Pons (tissue), 1 donor: ENCODE results near the gene SPATA17.

Experiments
- DNase-seq: peaks from one replicate; pipeline ENCODE4 v3.0.0-alpha.2; 2016; ENCODE audit warnings: low spot score

SPATA17 gene

GRCh38 chr1:217856342-217857034, 225.3 kb downstream of the SPATA17 start:
- no peak for DNase-seq

GRCh38 chr1:217857061-217857460, 225.9 kb downstream of the SPATA17 start:
- DNase-seq, result peak; percentile 48

DNA sequence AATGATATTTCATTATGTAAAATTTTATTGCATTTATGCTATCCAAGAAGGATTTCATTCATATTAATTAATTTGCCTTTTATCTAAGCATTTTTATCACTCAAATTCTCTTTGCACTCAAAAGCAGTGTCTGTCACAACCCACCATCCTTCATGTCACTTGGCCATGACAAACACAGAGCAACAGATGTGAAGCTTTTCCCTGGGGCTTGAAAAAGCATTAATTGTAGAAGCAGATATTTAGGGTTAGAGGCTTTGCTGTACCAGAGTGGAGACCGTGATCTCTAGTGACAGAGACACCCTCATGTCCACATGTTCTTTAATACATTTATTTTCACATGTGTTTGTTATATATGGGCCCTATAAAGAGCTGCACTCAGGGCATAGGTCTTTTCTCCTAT, 230.5 kb downstream of the SPATA17 start:
- DNase-seq, result no peak

DNA sequence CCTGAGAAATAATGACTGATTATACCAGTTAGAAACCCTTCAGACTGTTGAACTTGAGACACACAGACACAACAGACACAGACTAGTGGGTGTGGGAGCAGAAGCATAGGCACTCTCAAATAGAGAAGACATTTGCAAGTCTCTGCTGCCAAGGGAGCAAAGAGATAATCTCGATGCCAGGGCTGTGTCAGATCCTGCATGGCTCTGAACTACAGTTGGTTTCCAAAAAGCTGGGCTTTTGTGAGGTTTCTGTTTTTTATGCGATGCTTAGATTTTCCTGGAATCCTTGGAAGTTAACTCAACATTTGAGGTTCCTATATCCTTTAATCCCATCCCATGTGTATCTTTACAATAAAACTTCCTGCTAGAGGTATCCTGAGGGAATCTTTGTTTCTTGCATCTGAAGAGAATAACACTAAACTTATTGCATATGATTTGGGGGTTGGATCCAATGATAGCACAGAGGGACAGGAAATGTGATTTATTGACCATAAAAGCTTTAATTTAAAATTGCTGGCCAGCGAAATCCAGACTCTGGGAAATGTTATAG, 236.4 kb downstream of the SPATA17 start:
- DNase-seq, result no peak

- DNase-seq, result no peak
These were observed 240.8 kb downstream of the SPATA17 start for GRCh38 chr1:217871955-217872354.

DNA sequence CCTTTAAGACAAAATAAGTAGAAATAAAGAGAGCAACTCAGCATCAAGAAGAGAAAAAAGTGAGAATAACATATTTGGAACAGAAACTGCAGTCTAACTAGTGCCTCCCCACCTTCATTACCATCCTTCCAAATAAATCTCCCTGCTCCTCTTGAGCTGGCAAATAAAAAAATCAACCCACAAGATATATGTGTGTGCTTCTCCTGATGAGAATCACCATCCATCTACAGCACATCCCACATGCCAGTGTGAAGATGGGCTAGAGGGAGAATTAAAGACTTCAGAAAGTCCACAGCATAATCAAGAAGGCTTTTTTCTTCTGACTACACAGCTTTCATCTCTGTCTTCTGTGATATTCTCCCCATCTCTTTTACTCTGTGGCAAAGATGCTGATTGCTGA, 244.1 kb downstream of the SPATA17 start:
- no peak for DNase-seq

DNA sequence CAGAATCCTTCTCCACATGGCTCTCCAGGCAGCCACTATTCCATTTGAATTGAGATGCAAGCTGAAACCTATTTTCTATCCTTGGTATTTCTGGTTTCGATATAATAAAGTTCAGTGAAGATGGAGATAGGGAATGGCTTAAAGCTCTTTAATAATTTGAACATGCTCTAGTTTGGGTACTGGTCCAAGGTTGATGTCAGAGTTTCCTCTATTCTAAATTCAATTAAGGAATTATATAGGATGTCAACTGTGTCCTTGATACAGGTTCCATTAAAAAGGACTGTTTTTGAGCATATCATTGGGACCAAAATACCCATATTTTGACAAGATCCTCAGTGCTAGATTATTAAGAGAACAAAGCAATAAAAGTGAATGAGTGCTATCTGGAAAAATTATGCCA, 245.3 kb downstream of the SPATA17 start:
- DNase-seq, result no peak

DNA sequence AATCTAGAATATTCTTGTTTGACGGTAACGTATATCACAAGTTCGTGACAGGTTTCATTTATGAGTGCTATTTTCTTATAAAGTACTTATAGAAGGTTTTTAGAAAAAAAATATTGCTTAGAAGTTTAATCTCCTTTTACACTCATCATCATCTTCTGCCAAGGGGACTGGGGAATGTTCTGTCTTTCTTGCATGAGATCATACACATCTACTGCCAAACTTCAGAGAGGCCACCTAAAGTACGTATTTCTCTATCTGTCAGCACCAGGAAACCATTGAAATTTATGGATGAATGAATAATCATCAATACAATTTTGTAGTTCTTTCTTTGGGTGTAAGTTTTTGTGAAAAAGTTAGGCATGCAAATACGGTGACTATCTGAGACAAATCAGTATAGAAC, 245.8 kb downstream of the SPATA17 start:
- DNase-seq, result no peak

DNA sequence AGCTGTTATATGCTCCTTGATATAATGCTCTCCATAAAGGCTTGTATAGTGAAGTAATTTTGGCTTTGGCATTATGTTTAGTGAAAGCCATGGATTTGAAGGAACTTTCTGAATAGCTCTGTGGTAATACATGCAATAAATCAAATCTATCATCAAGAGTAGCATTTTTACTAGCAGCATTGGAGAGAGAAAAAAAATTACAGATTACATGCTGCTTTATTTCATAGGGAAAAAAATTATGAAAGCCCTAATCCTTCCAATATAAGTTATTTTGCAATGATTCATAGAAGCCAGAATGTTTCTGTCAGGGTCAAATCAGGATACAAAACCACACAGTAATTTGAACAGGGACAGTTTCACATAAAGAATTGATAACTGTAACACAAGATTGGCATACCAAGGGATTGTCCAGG, 250.0 kb downstream of the SPATA17 start:
- DNase-seq, result no peak

DNA sequence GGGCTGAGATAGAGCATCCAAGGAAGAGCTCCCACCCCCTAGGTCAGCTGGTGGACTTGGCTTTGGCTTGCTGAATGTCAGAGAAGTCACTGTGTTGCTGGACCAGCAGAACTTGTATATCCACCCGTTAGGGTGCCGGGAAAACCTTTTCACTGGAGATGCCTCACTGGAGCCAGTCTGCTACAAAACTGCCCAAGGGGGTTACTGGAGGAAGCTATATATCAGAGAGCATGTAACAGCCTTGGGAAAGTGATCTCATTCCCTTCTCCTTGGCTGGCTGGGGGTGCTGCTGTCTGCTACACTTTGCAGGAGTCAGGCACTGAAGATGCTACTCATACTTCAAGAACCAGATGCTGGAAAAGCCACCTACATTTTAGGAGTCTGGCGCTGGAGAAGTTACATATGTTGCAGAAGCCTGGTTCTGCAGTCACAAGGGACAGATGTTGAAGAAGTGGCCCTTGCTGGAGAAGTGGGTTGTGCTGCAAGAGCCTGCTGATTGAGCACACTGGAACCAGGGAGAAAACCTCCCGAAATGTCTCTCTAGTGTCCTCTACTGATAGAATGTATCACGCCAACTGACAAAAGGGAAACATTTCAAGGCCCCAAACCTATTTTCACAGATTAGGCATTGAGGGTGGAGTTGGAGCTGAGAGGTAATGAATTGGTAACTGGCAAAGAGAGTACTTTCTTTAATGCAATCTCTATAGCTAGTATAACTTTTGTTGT, 250.6 kb downstream of the SPATA17 start:
- DNase-seq, result no peak

DNA sequence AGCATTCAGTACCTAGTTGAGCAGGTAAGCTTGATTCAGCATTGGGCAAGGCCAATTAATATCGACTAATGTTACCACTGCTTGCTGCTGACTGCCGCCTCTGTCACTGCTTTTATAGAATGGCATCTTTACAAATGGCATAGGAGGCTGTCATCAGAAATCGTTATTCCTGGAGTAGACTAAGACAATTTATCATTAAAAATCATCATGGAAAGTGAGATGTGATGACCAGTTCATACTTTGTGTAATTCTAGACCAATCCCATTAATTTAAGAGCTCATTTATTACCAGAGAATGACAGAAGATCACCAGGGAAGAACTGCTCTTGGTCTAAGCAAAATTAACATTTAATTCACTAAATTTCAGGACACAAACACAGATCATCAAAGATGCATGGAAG, 254.0 kb downstream of the SPATA17 start:
- DNase-seq, result no peak

DNA sequence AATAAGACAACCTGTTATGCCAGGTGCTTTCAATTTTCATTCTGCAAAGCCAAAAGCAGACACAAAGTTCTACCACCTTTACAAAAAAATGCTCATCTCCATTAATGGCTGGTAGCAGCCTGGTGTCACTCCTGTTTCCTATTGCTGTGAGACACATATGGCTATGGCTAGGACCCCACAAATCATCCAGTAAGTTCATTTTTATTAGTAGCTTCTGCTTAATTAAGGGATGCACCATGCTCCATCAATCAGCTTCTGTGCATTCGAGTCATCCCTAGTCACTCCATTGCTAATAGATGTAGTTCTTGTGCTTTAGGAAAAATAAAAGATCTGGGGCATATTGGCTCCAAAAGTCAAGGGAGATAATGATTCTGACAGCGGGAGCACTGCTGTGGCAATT, 257.2 kb downstream of the SPATA17 start:
- DNase-seq, result no peak

GRCh38 chr1:217889401-217889800, 258.3 kb downstream of the SPATA17 start:
- DNase-seq, result no peak

DNA sequence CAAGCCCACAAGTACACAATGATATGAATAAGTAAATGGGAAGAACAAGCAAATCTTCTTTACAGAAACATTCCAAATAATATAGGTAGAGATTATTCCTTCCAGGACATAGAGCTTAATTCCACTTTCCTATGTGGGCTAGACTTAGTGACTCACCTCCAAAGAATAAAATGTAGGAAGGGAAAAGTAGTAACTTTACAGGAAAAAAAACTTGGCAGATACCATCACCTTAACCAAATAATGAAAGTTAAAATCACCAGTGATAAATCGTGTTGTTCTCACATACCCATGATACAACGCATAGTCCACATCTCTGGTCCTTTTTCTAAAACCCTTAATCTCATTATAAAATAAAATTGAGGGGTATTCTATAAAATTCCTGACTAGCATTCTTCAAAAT, 260.8 kb downstream of the SPATA17 start:
- DNase-seq, result no peak

DNA sequence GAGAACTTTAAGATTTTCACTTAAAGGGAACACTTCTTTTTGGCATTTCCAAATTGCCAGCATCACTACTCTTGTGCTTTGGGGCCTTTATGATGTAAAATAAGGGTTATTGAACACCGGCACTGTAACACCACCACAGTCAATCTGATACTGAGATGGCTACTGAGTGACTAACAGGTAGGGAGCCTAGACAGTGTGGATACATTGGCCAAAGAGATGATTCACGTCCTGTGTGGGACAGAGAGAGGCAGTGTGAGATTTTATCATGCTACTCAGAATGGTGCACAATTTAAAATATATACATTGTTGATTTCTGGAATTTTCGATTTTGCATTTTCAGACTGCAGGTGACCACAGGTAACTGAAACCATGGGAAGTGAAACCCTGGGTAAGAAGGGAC, 261.6 kb downstream of the SPATA17 start:
- DNase-seq, result no peak

DNA sequence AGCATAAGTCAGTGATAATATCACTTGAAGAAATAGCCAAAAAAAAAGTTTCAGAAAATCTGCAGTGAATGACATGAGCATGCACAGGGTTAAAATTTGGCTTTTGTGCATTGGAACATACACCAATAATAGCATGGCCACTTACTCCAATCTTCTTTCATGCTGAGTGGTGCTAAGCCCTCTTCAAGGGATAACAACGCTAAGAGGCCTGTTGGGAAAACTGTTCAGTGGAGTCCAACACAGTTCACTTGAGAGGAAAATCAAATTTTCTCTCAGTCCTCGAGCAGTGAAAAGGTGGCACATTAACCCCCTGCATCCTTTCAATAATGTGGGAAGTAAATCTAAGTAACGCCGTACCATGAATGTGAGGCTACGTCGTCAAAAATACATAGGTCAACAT, 264.7 kb downstream of the SPATA17 start:
- DNase-seq, result no peak

DNA sequence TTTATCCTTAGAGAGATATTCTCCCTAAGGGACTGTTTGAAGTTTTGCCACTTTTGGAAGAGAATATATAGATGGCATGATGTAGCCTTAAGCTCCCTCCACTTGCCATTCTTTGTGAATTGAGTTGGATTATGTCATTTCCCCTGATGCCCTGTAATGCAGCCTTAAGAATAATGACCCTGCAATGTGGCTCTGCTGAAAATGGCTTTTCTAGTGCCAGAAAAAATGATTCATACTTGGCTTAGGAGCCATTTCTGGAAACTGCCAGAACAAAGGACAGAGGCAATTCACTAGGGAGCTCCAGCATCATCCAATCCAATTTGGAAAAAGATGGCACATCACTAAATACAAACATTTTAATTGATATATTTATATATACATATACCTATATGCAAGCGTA, 265.3 kb downstream of the SPATA17 start:
- DNase-seq, result no peak

DNA sequence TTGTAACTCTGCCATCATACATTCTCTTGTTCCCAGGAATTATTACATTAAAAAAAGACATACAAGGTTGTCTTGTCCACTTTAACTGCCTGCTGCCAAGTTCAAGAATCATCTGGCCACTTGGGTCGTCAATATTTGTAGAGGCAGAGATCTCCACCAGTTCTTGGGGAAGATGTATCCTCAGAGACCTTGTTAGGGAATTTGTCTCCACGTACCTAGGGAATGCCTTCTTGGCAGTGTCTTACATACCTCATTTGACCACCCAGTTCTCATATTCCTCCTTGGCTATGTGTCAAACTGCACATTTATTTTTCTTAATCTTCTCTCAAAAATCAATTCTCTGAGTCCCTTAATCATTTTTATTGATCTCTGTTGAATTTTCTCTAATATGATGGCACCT, 266.0 kb downstream of the SPATA17 start:
- no peak for DNase-seq

DNA sequence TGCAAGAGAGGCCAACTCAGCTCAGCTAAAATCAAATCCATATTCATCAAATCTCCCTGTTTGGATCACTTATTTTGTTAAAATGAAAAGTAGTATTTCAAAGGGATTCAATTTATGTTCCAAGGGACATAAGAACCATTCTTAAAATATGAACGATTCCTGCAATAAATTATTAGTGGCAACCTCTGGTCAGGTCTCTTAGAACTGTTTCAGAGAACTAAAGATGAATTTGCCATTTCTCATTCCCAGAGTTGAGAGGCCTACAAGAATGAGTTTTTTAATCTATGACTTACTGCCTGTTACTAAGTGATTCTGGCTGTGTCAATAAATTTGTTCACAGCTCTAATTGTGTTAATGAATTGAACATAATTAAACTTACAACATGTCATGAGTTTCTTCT, 268.5 kb downstream of the SPATA17 start:
- no peak for DNase-seq

GRCh38 chr1:217907504-217907903, 276.4 kb downstream of the SPATA17 start:
- no peak for DNase-seq

GRCh38 chr1:217910203-217910602, 279.1 kb downstream of the SPATA17 start:
- no peak for DNase-seq

- DNase-seq, result no peak
These were observed 279.7 kb downstream of the SPATA17 start for GRCh38 chr1:217910791-217911320.

GRCh38 chr1:217911908-217912307, 280.8 kb downstream of the SPATA17 start:
- DNase-seq, result no peak
